Mucosa of descending colon (tissue), 3 donors: ENCODE measurements around the gene C4orf36. TPM values are rescaled to one million over a fixed set of nuclear protein-coding genes. Genes with fewer than 3 reads are reported as not detected.
A peak's percentile ranks its signal among the peaks of the same experiment; 100 is the strongest.

ENCODE experiments used
- ATAC-seq: fragments of 200-7000 bp; cut with Tn5 transposase; one replicate; pipeline ENCODE4 v1.9.1; 2020; ENCODE audit warnings: mild to moderate bottlenecking, moderate library complexity
- DNase-seq, 3 donors: peaks; one replicate each; pipeline ENCODE4 v3.0.0-alpha.2; 2020
- H3K36me3 ChIP-seq: fragments of 200-600 bp; one replicate; pipeline ENCODE4 v1.8.0; 2021; ENCODE audit warnings: low read depth, mild to moderate bottlenecking
- H3K4me1 ChIP-seq: fragments of 200-600 bp; one replicate; pipeline ENCODE4 v1.8.0; 2021; ENCODE audit warnings: low read depth, mild to moderate bottlenecking
- H3K4me3 ChIP-seq: fragments of 200-600 bp; one replicate; pipeline ENCODE4 v1.8.0; 2021; ENCODE audit warnings: mild to moderate bottlenecking
- H3K9me3 ChIP-seq: fragments of 200-600 bp; one replicate; pipeline ENCODE4 v1.8.0; 2021; ENCODE audit warnings: mild to moderate bottlenecking
- intact Hi-C, 2 donors: fragments of 100-400 bp; cut with DNase I in 1 of 2; cut with micrococcal nuclease in 1 of 2; formaldehyde crosslinking; loops; one replicate each; pipeline versions ENCODE4 v1.11.0 to v1.11.1; 2022; cut with DNase I, micrococcal nuclease
- total RNA-seq, 3 donors: library from RNA; stranded (reverse); fragmentation: NEBNext Ultra II Directional in 2 of 3; extraction: Animal tissue kit (Norgen Biotek cat#: 25700) in 2 of 3; gene quantifications; one replicate each; pipeline versions ENCODE4 v1.2.1 to v1.2.4, GENCODE V29; 2021 to 2023
- TF ChIP-seq, protein P1 (sequence below): fragments of 200-600 bp; IDR thresholded peaks from one replicate; pipeline ENCODE4 v1.8.0; 2022; ENCODE audit warnings: antibody characterized with exemption, mild to moderate bottlenecking
- donor health status: DM: no; HTN: no; CAD: no; lungs with moderate emphysema.
- donor health status: DM: no; HTN: no; CAD: no.
- donor health status: DM: no; HTN: yes; CAD: no.

C4orf36 gene
- total RNA-seq, 3 donors from 2014 or later: 0.67 to 0.96 (median 0.85) TPM

DNA sequence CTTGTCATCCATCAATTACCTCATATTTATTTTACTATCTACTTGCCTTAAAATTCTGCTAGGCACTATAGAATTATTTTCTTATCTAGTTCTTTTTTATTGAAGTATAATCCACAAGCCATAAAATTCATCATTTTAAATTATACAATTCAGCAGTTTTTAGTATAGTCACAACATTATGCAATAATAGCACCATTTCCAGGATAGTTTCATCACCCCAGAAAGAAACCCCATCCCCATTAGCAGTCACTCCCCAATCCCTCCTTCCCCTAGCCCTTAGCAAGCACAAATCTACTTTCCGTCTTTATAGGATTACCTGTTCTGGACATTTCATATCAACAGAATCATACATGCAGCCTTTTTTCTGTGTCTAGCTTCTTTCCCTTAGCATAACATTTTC lies 58.6 kb downstream of the C4orf36 start:
- DNase-seq (no peak), ATAC-seq (no peak)
- intact Hi-C loops: no loop called here
- Histone ChIP-seq H3K36me3 (no peaks in the 10 kb centered on the region), H3K4me1 (no peaks in the 10 kb centered on the region), H3K9me3 (no peaks in the 10 kb centered on the region), H3K4me3 (no peak overlapping the region)
- TF ChIP-seq, protein P1, sequence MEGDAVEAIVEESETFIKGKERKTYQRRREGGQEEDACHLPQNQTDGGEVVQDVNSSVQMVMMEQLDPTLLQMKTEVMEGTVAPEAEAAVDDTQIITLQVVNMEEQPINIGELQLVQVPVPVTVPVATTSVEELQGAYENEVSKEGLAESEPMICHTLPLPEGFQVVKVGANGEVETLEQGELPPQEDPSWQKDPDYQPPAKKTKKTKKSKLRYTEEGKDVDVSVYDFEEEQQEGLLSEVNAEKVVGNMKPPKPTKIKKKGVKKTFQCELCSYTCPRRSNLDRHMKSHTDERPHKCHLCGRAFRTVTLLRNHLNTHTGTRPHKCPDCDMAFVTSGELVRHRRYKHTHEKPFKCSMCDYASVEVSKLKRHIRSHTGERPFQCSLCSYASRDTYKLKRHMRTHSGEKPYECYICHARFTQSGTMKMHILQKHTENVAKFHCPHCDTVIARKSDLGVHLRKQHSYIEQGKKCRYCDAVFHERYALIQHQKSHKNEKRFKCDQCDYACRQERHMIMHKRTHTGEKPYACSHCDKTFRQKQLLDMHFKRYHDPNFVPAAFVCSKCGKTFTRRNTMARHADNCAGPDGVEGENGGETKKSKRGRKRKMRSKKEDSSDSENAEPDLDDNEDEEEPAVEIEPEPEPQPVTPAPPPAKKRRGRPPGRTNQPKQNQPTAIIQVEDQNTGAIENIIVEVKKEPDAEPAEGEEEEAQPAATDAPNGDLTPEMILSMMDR: no peak

DNA sequence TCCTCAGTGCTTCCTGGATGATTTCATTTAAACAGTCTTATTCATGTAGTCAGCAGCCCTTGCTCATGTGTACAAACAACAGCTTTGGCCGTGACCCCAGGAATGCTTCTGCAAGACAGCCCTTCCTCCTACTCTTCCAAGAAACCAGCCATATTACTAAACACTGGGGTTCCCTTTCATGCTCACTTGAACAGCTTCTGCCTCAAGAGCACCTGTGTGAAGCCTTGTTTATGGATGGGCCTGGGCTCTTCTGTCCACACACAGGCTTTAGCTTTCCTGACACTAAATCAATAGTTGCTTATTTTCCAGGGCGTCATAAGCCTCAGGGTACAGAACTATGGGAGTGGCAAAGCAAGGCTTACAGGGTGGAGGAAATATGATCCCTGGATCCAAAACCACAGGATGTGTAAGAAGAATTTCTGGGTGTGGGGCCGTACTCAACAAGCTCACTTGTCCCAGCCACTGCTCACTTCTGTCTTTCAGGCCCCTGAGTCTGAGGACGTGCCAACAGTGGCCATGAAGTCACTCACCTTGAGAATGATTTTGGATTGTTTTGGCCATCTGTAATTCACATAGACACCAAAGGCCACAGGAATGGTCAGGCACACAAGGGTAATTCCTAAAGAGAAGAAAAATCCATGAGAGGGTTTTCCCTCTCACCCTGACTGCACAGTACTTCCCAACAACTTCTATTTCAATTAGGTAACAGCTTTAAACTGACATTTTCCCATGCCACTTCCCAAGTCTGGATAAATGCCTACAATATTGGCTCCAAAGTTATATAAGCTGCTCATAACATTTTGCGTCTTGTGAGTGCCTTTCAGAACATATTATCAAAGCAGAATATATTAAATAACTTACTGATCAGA lies 60.7 kb downstream of the C4orf36 start:
- TF ChIP-seq, protein P1: no peak
- ATAC-seq: no peak
- DNase-seq: peak in 1 of 3 donors; percentile 6

More for the DNA sequence above, 60.7 kb downstream of the C4orf36 start:
- H3K9me3 ChIP-seq: no peaks in the 10 kb centered on the region
- no peak overlapping the region for H3K4me3 ChIP-seq
- H3K36me3 ChIP-seq: no peaks in the 10 kb centered on the region
- no peaks in the 10 kb centered on the region for H3K4me1 ChIP-seq
- intact Hi-C loops: no loop called here

Other genes with a start within 250 kb of the C4orf36 start
- gene SLC10A6, start 43.0 kb downstream of the C4orf36 start, total RNA-seq: under 1 TPM in 2 of 3 donors, not detected in 1; 0.43 to 0.92 TPM
- 100 to 1,000 TPM in 2 of 3 donors, 10 to 100 TPM in 1; 84.0 to 150 (median 120) TPM for gene AFF1, start 42.6 kb upstream of the C4orf36 start, total RNA-seq